Loucy (cell line): ENCODE data around the gene ZNF687.

Experiments used
- H2AFZ ChIP-seq: fragments of 200-600 bp; sonication (generic); 2 replicates; pipeline ENCODE4 v1.6.0; 2016; ENCODE audit warnings: antibody characterized with exemption, mild to moderate bottlenecking, low read length, moderate library complexity
- H3F3A ChIP-seq: fragments of 200-600 bp; 2 replicates; pipeline ENCODE4 v1.6.0; 2016; ENCODE audit warnings: antibody characterized with exemption, low read depth, mild to moderate bottlenecking
- H3K27me3 ChIP-seq: fragments of 200-600 bp; sonication (generic); 2 replicates; pipeline ENCODE4 v1.6.1; 2014; ENCODE audit warnings: low read length, mild to moderate bottlenecking; ENCODE audit not compliant: insufficient read depth, poor library complexity, severe bottlenecking
- H3K36me3 ChIP-seq: fragments of 200-600 bp; sonication (generic); 2 replicates; pipeline ENCODE4 v1.6.1; 2016; ENCODE audit warnings: low read length; ENCODE audit not compliant: insufficient read depth
- H3K4me1 ChIP-seq: fragments of 200-600 bp; sonication (generic); 2 replicates; pipeline ENCODE4 v1.5.1; 2014; ENCODE audit warnings: low read length, mild to moderate bottlenecking; ENCODE audit not compliant: insufficient read depth, poor library complexity, severe bottlenecking
- H3K4me2 ChIP-seq: fragments of 200-600 bp; sonication (generic); 2 replicates; pipeline ENCODE4 v1.6.0; 2014; ENCODE audit warnings: antibody characterized with exemption, low read length, low read depth, mild to moderate bottlenecking; ENCODE audit not compliant: poor library complexity, severe bottlenecking
- H3K4me3 ChIP-seq: fragments of 200-600 bp; sonication (generic); 2 replicates; pipeline ENCODE4 v1.5.1; 2014; ENCODE audit warnings: low read length, mild to moderate bottlenecking, mixed read lengths; ENCODE audit not compliant: poor library complexity, severe bottlenecking
- H3K79me2 ChIP-seq: fragments of 200-600 bp; sonication (generic); 2 replicates; pipeline ENCODE4 v1.6.1; 2014; ENCODE audit warnings: low read length; ENCODE audit not compliant: insufficient read depth
- H3K9ac ChIP-seq: fragments of 200-600 bp; sonication (generic); 2 replicates; pipeline ENCODE4 v1.6.0; 2014; ENCODE audit warnings: mild to moderate bottlenecking, low read depth, low read length, moderate library complexity; ENCODE audit not compliant: poor library complexity, severe bottlenecking
- H3K9me2 ChIP-seq: fragments of 200-600 bp; sonication (generic); replicated peaks from 2 replicates; pipeline ENCODE4 v1.6.1; 2016; ENCODE audit warnings: low read depth, low read length, mixed read lengths
- H3K9me3 ChIP-seq: fragments of 200-600 bp; sonication (generic); 2 replicates; pipeline ENCODE4 v1.6.1; 2014; ENCODE audit warnings: mild to moderate bottlenecking, antibody characterized with exemption, low read length, low read depth; ENCODE audit not compliant: insufficient read depth
- H4K20me1 ChIP-seq: fragments of 200-600 bp; sonication (generic); 2 replicates; pipeline ENCODE4 v1.6.0; 2014; ENCODE audit warnings: antibody characterized with exemption, low read length, mild to moderate bottlenecking; ENCODE audit not compliant: insufficient read depth, poor library complexity, severe bottlenecking
- EZH2phosphoT487 ChIP-seq: fragments of 200-600 bp; IDR thresholded peaks from 2 replicates; pipeline ENCODE4 v1.6.1; 2018; ENCODE audit warnings: antibody characterized with exemption, mild to moderate bottlenecking, moderate library complexity, borderline replicate concordance
- TF ChIP-seq, protein P1 (sequence below): fragments of 200-600 bp; sonication (generic); conservative IDR thresholded peaks from 2 replicates; pipeline ENCODE4 v1.5.1; 2014; ENCODE audit warnings: mild to moderate bottlenecking, antibody characterized with exemption, low read length

The ZNF687 gene

DNA sequence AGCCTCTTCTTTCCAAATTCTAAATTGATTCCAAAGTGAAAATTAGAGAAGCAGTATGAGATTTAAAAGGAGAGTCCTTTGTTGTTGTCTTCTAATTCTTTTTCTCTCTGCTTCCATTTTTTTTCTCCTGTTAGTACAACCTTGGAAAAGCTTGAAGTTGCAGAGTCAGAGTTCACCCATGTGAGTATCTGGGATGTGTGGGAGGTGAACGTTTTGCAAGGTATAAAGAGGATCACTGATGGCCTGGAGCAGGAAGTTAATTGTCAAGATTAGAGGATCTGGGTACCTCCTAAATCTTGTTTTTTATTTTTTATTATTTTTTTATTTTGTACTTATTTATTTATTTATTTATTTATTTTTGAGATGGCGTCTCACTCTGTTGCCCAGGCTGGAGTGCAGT lies 35.3 kb upstream of the ZNF687 start:
- Histone ChIP-seq H3K27me3 (no peaks in the 10 kb centered on the region), H2AFZ (no peak overlapping the region)
- TF ChIP-seq, protein P1, sequence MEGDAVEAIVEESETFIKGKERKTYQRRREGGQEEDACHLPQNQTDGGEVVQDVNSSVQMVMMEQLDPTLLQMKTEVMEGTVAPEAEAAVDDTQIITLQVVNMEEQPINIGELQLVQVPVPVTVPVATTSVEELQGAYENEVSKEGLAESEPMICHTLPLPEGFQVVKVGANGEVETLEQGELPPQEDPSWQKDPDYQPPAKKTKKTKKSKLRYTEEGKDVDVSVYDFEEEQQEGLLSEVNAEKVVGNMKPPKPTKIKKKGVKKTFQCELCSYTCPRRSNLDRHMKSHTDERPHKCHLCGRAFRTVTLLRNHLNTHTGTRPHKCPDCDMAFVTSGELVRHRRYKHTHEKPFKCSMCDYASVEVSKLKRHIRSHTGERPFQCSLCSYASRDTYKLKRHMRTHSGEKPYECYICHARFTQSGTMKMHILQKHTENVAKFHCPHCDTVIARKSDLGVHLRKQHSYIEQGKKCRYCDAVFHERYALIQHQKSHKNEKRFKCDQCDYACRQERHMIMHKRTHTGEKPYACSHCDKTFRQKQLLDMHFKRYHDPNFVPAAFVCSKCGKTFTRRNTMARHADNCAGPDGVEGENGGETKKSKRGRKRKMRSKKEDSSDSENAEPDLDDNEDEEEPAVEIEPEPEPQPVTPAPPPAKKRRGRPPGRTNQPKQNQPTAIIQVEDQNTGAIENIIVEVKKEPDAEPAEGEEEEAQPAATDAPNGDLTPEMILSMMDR: no peak
- no peak for TF ChIP-seq EZH2phosphoT487

DNA sequence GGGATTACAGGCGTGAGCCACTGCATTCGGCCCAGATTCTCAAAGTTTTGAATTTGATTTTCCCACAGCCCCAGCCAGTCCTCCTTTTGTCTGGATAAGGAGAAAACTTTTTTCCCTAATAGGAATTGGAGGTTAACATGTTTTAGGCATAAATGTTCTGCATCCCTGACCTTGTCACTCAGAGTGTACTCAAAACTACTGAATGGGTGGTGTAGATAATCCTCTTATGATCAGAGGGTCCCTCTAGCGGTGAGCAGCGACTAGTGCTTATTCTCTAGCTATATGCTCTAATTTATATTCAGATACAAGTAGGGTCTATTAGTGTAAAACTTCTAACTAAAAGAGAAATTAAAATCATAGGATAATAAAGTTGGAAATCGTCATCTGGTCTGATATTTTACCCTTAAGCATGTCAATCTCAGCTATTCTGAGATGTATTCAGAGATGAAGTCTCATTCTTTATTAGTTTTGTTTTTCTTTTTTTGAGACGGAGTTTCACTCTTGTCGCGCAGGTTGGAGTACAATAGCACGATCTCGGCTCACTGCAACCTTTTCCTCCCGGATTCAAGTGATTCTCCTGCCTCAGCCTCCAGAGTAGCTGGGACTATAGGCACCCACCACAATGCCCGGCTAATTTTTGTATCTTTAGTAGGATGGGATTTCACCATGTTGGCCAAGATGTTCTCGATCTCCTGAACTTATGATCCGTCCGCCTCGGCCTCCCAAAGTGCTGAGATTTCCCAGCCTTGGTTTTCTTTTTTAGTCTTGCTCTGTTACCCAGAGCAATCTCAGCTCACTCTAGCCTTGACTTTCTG lies 30.2 kb upstream of the ZNF687 start:
- H3K9me3 ChIP-seq: no peaks in the 10 kb centered on the region
- H3K9ac ChIP-seq: no peak overlapping the region
- peaks cover 4% of the 10 kb centered on the region for H4K20me1 ChIP-seq
- no peaks in the 10 kb centered on the region for H3K9me2 ChIP-seq
- TF ChIP-seq EZH2phosphoT487: no peak
- TF ChIP-seq, protein P1: peak; percentile 96
- peaks cover 10% of the 10 kb centered on the region for H3K4me1 ChIP-seq
- no peak overlapping the region for H2AFZ ChIP-seq
- no peaks in the 10 kb centered on the region for H3K27me3 ChIP-seq
- H3K4me2 ChIP-seq: no peak overlapping the region
- H3K79me2 ChIP-seq: peaks cover 21% of the 10 kb centered on the region
- H3K36me3 ChIP-seq: peaks cover 31% of the 10 kb centered on the region; the same call in 1 of the 2 replicates
- no peaks in the 10 kb centered on the region for H3F3A ChIP-seq
- H3K4me3 ChIP-seq: no peak overlapping the region

More for the DNA sequence above, 35.3 kb upstream of the ZNF687 start:
- Histone ChIP-seq H3K79me2 (no peaks in the 10 kb centered on the region), H3K4me3 (no peak overlapping the region), H3K9me3 (no peaks in the 10 kb centered on the region), H3K9me2 (no peaks in the 10 kb centered on the region), H4K20me1 (no peaks in the 10 kb centered on the region), H3K4me2 (no peak overlapping the region), H3K36me3 (peaks cover 79% of the 10 kb centered on the region), H3F3A (no peaks in the 10 kb centered on the region), H3K9ac (no peak overlapping the region), H3K4me1 (no peaks in the 10 kb centered on the region)

DNA sequence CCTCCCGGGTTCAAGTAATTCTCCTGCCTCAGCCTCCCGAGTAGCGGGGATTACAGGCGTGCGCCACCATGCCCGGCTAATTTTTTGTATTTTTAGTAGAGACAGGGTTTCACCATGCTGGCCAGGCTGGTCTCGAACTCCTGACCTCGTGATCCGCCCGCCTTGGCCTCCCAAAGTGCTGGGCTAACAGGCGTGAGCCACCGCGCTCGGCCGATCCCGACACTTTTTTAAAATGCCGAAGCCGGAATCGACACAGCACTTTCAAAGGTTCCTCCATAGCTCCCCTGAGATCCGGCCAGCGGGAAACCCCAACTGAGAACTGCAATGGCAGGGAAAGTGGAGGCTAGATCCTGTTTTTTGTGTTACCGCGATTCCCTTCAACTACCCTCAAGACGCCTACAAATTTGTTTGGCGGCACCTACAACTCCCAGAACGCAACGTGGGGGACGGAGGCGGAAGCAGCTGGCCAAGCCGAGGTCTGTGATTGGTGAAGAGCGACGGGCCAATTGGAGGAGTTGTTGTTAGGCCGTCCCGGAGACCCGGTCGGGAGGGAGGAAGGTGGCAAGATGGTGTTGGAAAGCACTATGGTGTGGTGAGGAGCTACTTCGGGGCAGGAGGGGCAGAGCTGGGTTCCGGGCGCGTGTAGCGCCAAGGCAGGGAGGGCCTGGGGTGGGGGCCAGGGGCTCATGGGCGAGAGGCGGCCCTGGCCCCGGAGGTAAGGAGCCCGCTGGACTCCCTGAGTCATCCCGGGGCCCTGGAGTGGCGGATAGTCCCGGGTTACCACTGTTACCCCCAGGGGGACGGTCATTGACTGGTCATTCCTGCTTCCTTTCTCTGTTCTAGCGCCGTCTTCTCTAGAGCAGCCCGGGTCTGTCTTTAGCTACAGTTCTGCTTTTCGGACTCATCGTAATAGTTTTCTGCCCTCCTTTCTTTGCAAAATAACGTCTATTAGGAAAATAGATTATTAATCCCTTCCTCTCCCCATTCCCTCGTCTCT lies 27.6 kb upstream of the ZNF687 start, which contains the start of gene PSMD4:
Gene PSMD4 (plus strand): TSS at position 518 of the 997 bp plus-strand sequence. CDS start 49 bp downstream, at position 567.
- Histone ChIP-seq H3K79me2 (peaks cover 47% of the 10 kb centered on the region), H3K9me3 (no peaks in the 10 kb centered on the region), H3K9me2 (no peaks in the 10 kb centered on the region), H3K4me1 (peaks cover 15% of the 10 kb centered on the region), H3K36me3 (peaks cover 8% of the 10 kb centered on the region; the same call in 1 of the 2 replicates), H3K4me3 (peak within 1 kb of the TSS; percentile 99), H3F3A (no peaks in the 10 kb centered on the region), H3K27me3 (no peaks in the 10 kb centered on the region), H4K20me1 (peaks cover 4% of the 10 kb centered on the region), H3K9ac (peak within 1 kb of the TSS; percentile 88), H2AFZ (peak within 1 kb of the TSS; percentile 86), H3K4me2 (peak within 1 kb of the TSS; percentile 93)
- TF ChIP-seq EZH2phosphoT487: no peak
- TF ChIP-seq, protein P1: no peak
